ENCODE measurements around the gene NKG7.
A peak's percentile ranks its signal among the peaks of the same experiment; 100 is the strongest.

The NKG7 gene

GRCh38 chr19:51333836-51334460, 38.5 kb downstream of the NKG7 start:
- DNase-seq: no peak

DNA sequence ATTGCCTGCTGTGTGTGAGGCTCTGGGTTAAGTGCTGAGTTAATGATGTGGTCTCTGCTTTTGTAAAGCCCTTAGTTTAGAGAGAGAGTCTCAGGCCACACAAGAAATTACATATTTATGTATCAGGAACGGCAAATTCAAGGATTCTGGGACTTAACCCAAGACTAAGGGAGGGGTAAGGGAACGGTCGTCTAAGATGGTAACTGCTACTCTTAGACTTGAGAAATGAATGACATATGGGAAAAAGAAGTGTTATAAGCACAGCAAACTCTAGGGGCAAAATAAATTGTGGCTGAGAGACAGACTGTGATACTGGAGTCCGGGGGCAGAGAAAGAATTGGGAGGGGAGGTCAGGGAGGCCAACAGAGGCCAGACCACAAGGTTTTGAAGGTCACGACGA, 40.7 kb downstream of the NKG7 start:
- DNase-seq: no peak

- no peak for DNase-seq
Measured at GRCh38 chr19:51331193-51331592, 41.3 kb downstream of the NKG7 start.

DNA sequence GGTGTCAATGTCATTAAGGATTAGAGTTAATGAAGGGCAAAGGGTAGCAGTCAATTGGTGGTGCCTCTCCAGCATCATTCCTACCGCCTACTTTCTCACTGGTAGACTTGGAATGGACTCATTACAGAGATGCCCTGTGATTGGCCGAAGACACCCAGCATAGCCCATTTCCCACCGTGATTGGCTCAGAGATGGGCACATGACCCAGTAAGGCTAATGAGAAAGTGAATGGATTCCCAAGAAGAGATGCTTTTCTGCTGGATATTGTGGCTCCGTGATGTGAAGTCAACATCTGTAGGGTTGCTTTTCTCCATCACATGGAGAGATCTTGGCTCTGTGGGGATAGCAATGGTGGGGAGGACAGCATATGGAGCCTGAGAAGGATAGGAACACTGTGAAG, 42.1 kb downstream of the NKG7 start:
- DNase-seq: no peak

DNA sequence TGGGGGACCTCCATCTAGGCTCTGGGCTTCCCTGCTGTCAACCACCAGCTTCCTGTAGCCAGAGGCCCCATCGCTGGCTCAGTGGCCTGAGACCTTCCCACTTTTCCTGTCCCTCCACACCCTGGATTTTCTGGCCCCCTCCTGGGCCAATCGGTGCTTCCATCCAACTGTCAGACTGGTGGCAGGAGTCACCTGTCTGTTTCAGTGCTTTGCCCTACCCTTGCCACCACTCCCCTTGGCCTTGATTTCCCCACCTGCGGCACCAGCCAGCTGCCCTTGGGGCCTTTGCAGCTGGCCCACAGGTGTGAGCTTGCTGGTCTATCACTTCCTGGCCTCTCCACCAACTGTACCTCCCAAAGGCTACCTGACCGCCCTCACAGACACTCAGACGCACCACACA, 43.0 kb downstream of the NKG7 start:
- DNase-seq: no peak

DNA sequence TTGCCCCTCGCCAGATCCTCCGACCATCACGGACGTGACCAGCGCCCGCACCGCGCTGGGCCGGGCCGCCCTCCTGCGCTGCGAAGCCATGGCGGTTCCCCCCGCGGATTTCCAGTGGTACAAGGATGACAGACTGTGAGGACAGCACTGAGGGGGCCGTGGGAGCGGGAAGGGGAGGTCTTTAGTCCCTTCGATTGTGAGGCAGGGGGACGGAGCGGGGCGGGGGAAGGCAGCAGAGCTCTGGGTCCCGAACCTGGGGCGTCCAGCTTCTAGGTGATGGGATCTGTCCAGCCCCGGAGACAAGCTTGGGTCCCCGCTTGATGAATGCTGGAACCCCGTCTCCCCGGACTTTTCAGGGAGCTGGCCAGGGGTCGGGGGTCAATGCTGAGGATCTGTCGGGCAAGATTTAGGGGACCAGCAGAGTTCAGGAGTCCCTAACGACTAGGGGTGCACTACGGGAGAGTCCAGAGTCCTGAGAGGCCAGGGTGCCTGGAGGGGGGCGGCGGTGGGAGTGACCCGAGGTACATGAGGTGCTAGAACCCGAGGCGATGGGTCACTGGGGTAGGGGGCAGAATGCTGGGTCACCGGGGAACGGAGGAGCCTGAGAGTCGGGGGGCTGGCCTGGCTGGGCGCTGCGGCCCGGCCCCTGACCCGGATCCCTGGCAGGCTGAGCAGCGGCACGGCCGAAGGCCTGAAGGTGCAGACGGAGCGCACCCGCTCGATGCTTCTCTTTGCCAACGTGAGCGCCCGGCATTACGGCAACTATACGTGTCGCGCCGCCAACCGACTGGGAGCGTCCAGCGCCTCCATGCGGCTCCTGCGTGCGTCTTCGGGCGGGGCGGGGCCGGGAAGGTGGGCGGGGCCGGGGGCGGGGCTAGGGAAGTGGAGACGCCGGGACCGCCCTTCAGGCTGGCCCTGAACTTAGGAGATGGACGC, 45.1 kb downstream of the NKG7 start:
- DNase-seq: peak; percentile 26 to 28

DNA sequence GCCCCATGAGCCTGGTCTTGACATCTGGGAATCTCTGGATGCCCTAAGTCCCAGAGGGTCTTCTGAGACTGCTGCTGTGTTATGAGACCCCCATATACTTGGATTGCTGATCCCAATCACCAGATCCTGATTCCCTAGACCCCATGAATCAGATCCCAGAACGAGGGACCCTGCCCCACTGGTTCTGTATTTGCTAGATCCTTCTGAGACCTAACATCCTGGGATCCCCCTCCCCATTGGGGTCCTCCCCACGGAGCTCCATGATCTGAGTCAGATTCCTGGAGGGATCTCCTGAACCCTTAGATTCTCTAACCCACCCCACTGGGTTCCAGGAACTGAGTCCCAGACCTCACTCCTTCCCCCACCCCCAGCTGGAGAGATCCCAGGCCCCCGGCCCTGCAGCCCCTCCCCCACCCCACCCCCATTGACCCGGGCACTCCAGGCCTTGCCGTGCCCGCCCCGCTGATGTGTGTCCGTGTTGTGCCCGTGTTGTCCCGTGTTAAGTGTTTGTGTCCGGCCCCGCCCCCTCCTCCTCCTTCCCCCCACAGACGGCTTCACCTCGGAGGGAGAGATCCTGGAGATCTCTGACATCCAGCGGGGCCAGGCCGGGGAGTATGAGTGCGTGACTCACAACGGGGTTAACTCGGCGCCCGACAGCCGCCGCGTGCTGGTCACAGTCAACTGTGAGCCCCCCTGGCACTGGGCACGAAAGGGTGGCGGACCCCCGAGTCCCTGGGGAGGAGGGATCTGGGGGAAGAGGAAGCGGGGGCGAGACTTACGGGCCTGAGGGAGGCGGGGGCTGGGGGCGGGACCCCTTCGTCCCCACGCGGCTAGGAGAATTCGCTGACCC, 46.0 kb downstream of the NKG7 start:
- no peak for DNase-seq

DNA sequence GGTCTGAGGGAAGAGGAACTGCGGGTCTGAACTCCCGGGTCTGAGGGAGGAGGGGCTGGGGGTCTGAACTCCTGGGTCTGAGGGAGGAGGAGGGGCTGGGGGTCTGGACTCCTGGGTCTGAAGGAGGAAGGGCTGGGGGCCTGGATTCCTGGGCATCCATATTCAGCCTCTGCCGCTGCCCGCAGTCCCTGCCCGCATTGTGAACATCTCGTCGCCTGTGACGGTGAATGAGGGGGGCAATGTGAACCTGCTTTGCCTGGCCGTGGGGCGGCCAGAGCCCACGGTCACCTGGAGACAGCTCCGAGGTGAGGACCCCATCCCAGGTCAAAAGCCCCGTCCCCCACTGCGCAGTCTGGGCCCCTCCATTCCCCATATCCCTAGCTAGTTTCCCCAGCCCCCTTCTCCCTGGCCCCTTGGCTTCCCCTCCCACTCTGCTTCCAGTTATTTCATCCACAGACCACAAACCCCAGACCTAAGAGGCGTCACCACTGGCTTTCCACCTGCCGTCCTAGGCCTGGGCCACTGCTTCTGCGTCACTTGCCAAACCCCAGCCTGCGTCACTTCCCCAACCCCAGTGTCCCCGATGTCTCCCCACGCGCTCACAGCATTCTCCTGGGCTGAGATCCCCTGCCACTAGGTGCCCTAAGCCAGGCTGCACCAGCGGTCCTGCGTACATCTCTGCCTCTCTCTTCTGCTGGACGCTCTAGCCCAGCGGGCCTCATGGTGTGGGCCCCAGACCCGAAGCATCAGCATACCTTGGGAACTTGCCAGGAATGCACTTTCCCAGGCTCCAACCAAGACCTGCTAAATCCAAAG, 47.1 kb downstream of the NKG7 start:
- no peak for DNase-seq

DNA sequence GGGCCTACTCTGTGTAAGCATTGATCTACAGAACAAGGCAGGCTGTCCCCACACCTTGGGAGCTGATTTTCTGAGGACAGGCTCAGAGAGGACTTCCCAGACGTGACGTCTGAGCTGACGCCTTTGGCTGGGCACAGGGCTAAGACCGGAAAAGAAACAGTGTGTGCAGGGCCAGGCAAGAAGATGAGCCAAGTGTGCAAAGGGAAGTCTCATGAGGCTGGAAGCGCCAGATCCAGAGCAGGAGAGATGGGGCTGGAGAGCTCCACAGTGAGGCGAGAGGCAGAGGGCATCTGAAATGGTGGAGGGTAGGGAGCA, 48.3 kb downstream of the NKG7 start:
- no peak for DNase-seq

GRCh38 chr19:51323481-51324166, 48.8 kb downstream of the NKG7 start:
- no peak for DNase-seq

- no peak for DNase-seq
Measured at GRCh38 chr19:51321799-51322198, 50.7 kb downstream of the NKG7 start.

All from activated CD4-positive, alpha-beta T cell treated with anti-CD3 and anti-CD28 coated beads for 4 hours (primary cell).